Adipocyte (in vitro differentiated cells): Measurements from ENCODE around the gene ARHGAP33.
A peak's percentile ranks its signal among the peaks of the same experiment; 100 is the strongest.

Experiments used
- DNase-seq: peaks from one replicate; pipeline ENCODE4 v3.0.0-alpha.2; 2015; ENCODE audit warnings: low read depth
- H3K27me3 ChIP-seq: replicated peaks from 2 replicates; pipeline ENCODE4 v1.7.0; 2013; ENCODE audit warnings: mild to moderate bottlenecking, low read length, moderate library complexity; ENCODE audit not compliant: control insufficient read depth, insufficient read depth
- H3K36me3 ChIP-seq: 2 replicates; pipeline ENCODE4 v1.7.0; 2013; ENCODE audit warnings: low read length, mild to moderate bottlenecking, moderate library complexity; ENCODE audit not compliant: control insufficient read depth, insufficient read depth, severe bottlenecking
- H3K4me1 ChIP-seq: 2 replicates; pipeline ENCODE4 v1.7.0; 2013; ENCODE audit warnings: mild to moderate bottlenecking, low read length, moderate library complexity; ENCODE audit not compliant: control insufficient read depth, insufficient read depth
- H3K4me3 ChIP-seq: 2 replicates; pipeline ENCODE4 v1.7.0; 2013; ENCODE audit warnings: mild to moderate bottlenecking, low read length, moderate library complexity
- H3K9ac ChIP-seq: 2 replicates; pipeline ENCODE4 v1.7.0; 2013; ENCODE audit warnings: mild to moderate bottlenecking, low read length, moderate library complexity
- H3K9me3 ChIP-seq: 2 replicates; pipeline ENCODE4 v1.7.0; 2013; ENCODE audit warnings: mild to moderate bottlenecking, low read length, moderate library complexity; ENCODE audit not compliant: control insufficient read depth

ARHGAP33 gene, protein sequence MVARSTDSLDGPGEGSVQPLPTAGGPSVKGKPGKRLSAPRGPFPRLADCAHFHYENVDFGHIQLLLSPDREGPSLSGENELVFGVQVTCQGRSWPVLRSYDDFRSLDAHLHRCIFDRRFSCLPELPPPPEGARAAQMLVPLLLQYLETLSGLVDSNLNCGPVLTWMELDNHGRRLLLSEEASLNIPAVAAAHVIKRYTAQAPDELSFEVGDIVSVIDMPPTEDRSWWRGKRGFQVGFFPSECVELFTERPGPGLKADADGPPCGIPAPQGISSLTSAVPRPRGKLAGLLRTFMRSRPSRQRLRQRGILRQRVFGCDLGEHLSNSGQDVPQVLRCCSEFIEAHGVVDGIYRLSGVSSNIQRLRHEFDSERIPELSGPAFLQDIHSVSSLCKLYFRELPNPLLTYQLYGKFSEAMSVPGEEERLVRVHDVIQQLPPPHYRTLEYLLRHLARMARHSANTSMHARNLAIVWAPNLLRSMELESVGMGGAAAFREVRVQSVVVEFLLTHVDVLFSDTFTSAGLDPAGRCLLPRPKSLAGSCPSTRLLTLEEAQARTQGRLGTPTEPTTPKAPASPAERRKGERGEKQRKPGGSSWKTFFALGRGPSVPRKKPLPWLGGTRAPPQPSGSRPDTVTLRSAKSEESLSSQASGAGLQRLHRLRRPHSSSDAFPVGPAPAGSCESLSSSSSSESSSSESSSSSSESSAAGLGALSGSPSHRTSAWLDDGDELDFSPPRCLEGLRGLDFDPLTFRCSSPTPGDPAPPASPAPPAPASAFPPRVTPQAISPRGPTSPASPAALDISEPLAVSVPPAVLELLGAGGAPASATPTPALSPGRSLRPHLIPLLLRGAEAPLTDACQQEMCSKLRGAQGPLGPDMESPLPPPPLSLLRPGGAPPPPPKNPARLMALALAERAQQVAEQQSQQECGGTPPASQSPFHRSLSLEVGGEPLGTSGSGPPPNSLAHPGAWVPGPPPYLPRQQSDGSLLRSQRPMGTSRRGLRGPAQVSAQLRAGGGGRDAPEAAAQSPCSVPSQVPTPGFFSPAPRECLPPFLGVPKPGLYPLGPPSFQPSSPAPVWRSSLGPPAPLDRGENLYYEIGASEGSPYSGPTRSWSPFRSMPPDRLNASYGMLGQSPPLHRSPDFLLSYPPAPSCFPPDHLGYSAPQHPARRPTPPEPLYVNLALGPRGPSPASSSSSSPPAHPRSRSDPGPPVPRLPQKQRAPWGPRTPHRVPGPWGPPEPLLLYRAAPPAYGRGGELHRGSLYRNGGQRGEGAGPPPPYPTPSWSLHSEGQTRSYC

DNA sequence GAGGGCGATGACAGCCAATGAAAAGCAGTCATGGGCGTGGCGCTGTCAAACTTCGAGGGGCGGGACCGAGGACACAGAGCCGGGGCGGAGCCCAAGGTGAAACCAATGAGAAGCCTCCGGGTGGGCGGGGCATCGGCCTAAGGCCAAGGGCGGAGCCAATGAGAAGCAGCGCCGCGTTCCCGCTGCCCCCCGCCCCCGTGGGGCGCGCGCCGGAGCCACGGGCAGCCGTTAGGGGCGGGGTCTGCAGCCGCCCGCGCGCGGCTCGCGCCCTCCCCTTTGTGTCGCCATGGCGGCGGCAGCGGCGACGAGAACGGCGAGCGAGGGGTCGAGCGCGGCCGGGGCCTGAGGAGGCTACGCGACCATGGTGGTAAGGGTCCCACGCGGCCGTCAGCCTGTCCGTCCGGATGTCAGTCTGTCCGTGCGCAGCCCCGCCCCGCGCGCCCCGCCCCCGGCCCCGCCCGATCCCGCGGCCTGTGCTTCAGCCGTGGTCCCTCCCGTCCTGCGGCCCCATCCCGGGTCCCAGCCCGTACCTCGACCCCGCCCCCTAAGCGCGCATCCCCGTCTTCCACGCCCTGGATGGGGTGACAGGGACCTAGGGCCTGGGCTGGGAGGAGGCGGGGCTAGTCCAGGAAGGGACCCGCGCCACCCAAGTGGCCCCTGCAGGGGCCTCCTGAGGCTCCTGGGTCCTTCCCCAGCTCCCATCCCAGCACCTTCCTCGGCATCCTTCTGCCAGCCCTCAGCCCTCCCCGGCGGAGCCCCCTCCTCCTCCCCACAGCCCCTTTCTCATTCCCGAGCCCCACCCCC is at the start of gene ARHGAP33:
Gene ARHGAP33 (plus strand): TSS at position 267 of the 804 bp plus-strand sequence. CDS start 95 bp downstream, at position 362.
- H3K4me1 ChIP-seq = peaks cover 13% of the 10 kb centered on the region
- no peaks in the 10 kb centered on the region for H3K36me3 ChIP-seq
- H3K4me3 ChIP-seq = peak within 1 kb of the TSS; percentile 82
- no peaks in the 10 kb centered on the region for H3K27me3 ChIP-seq
- DNase-seq = peak; percentile 100
- H3K9ac ChIP-seq = peak within 1 kb of the TSS; percentile 68
- no peaks in the 10 kb centered on the region for H3K9me3 ChIP-seq

DNA sequence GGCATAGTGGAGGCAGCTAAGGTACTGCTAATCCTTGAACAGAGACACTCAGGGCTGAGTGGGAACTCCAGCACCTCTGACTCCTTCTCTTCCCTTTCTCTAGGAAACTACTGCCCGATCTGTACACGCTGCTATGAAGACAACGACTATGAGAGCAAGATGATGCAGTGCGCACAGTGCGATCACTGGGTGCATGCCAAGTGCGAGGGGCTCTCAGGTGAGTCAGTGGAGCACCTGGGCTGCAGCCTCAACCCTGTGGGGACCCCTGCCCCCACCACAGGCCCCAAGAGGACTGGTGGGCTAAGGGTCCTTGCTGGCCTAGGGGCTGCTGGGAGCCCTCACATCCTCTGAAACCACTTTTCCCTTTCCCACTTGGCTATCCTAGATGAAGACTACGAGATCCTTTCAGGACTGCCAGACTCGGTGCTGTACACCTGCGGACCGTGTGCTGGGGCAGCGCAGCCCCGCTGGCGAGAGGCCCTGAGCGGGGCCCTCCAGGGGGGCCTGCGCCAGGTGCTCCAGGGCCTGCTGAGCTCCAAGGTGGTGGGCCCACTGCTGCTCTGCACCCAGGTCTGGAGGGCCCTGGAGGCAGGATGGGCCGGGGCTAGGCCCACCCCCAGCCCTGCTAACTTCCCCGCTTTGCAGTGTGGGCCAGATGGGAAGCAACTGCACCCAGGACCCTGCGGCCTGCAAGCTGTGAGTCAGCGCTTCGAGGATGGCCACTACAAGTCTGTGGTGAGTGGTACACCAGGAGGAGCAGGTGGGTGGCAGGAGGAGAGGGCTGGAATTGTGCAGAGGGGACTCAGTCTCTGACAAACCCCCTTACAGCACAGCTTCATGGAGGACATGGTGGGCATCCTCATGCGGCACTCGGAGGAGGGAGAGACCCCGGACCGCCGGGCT is 48.1 kb upstream of the ARHGAP33 start:
- DNase-seq = no peak
- no peak overlapping the region for H3K4me3 ChIP-seq
- peaks cover 98% of the 10 kb centered on the region for H3K36me3 ChIP-seq
- no peaks in the 10 kb centered on the region for H3K9me3 ChIP-seq
- no peaks in the 10 kb centered on the region for H3K27me3 ChIP-seq
- H3K9ac ChIP-seq = no peak overlapping the region
- H3K4me1 ChIP-seq = no peaks in the 10 kb centered on the region

DNA sequence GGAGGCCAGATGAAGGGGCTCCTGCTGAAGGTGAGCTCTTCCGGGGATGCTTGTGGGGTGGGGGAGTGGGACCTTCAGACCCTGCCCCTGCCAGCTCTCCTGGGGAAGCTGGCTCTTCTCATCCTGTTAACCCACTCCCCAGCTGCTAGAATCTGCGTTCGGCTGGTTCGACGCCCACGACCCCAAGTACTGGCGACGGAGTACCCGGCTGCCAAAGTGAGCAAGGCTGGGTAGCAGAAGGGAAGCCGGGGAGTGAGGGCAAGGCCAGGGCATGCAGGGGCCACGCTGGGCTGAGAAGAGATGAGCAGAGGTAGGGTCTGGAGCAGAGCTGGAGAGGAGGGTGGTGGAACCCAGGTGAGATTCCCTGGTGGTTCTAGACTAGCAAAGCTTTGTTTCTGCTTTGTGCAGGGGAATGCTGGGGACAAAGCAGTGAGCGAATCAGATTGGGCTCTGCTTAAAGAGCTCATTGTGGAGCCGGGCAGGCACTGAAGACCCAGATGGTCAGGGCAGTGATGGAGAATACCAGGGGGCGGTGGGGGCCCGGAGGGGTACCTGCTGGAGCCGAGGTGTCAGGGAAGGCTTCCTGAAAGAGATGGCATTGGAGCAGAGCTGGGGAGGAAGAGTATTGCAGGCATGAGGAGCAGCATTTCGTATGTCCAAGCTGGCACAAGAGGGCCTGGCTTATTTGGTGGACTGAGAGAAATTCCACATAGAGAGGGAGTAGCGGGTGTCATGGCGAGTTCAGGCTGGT is 47.2 kb upstream of the ARHGAP33 start:
- no peak overlapping the region for H3K9ac ChIP-seq
- H3K4me3 ChIP-seq = no peak overlapping the region
- DNase-seq = no peak
- peaks cover 90% of the 10 kb centered on the region for H3K36me3 ChIP-seq
- no peaks in the 10 kb centered on the region for H3K4me1 ChIP-seq
- no peaks in the 10 kb centered on the region for H3K9me3 ChIP-seq
- H3K27me3 ChIP-seq = no peaks in the 10 kb centered on the region

DNA sequence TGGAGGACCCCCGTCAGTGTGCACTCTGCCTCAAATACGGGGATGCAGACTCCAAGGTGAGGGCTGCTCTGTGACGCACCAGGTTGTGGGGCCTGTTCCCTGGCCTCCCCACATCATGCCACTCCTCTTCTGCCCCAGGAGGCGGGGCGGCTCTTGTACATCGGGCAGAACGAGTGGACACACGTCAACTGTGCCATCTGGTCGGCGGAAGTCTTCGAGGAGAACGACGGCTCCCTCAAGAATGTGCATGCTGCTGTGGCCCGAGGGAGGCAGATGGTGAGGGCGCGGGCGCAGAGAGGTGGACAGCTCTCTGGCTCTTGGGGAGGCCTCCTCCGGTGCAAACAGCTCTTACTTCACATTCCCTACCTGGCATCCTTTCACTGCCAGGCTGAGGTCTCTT is 46.3 kb upstream of the ARHGAP33 start:
- peaks cover 6% of the 10 kb centered on the region for H3K4me1 ChIP-seq
- H3K9ac ChIP-seq = no peak overlapping the region
- no peak for DNase-seq
- no peak overlapping the region for H3K4me3 ChIP-seq
- peaks cover 86% of the 10 kb centered on the region for H3K36me3 ChIP-seq
- H3K27me3 ChIP-seq = no peaks in the 10 kb centered on the region
- H3K9me3 ChIP-seq = no peaks in the 10 kb centered on the region

DNA sequence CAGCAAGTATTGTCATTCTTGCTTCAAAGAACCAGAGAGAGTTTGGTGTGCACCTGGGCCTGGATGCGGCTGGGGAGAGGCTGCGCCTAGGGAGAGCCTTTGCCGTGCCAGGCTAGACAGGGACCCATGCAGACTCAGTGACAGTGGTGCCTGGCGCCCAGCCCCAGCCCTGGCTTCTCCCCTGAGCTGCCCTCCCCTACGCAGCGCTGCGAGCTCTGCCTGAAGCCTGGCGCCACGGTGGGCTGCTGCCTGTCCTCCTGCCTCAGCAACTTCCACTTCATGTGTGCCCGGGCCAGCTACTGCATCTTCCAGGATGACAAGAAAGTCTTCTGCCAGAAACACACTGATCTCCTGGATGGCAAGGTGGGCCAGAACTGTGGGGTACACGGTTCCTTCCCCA is 45.6 kb upstream of the ARHGAP33 start:
- H3K36me3 ChIP-seq = peaks cover 86% of the 10 kb centered on the region
- no peaks in the 10 kb centered on the region for H3K9me3 ChIP-seq
- H3K4me1 ChIP-seq = peaks cover 8% of the 10 kb centered on the region
- H3K27me3 ChIP-seq = no peaks in the 10 kb centered on the region
- H3K9ac ChIP-seq = no peak overlapping the region
- DNase-seq = no peak
- no peak overlapping the region for H3K4me3 ChIP-seq

DNA sequence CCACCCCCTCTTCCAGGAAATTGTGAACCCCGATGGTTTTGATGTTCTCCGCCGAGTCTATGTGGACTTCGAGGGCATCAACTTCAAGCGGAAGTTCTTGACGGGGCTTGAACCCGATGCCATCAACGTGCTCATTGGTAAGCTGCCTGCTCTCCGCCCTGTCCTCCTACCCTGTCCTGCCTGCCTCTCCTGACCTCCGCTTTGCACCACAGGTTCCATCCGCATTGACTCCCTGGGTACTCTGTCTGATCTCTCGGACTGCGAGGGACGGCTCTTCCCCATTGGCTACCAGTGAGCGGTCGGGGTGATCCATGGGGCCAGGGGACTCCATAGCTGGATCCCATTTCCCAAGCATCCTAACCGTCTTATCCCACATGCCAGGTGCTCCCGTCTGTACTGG is 45.0 kb upstream of the ARHGAP33 start:
- peaks cover 85% of the 10 kb centered on the region for H3K36me3 ChIP-seq
- no peak for DNase-seq

DNA sequence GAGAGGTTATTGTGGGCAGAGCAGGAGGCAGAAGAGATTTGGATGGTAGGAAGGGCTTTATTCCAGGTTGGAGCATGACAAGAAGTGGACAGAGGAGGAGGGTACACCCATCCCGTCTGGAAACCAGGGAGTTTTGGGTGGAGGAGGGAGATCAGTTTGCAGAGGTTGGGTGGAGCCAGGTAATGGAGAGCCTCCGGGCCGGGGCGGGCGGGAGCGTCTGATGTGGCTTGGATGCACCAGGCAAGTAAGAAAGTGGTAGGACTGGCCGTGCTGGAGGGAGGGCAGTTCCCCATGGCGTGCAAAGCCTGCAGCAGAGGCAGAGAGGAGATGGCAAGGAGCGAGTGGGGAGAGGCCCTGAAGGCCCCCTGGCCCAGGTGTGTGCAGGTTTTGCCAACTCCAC is 44.0 kb upstream of the ARHGAP33 start:
- Histone ChIP-seq H3K9me3 (no peaks in the 10 kb centered on the region), H3K4me1 (peaks cover 8% of the 10 kb centered on the region), H3K36me3 (peaks cover 81% of the 10 kb centered on the region), H3K27me3 (no peaks in the 10 kb centered on the region), H3K4me3 (no peak overlapping the region), H3K9ac (no peak overlapping the region)
- no peak for DNase-seq

More for the DNA sequence above, 45.0 kb upstream of the ARHGAP33 start:
- Histone ChIP-seq H3K27me3 (no peaks in the 10 kb centered on the region), H3K9me3 (no peaks in the 10 kb centered on the region), H3K9ac (no peak overlapping the region), H3K4me1 (peaks cover 8% of the 10 kb centered on the region), H3K4me3 (no peak overlapping the region)

DNA sequence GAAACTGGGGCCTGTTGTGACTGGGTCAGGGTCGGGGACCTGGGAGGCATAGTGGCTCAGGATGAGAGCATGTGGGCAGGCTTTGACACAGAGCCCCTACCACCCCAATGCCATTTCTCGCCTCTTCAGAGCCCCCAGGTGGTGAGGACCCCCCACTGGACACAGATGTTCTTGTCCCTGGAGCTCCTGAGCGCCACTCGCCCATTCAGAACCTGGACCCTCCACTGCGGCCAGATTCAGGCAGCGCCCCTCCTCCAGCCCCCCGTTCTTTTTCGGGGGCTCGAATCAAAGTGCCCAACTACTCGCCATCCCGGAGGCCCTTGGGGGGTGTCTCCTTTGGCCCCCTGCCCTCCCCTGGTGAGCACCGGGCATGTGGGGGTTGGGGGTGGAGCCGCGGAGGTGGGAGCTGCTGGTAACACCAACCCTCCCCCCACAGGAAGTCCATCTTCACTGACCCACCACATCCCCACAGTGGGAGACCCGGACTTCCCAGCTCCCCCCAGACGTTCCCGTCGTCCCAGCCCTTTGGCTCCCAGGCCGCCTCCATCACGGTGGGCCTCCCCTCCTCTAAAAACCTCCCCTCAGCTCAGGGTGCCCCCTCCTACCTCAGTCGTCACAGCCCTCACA is 43.5 kb upstream of the ARHGAP33 start:
- no peak overlapping the region for H3K4me3 ChIP-seq
- peaks cover 82% of the 10 kb centered on the region for H3K36me3 ChIP-seq
- no peak for DNase-seq
- no peaks in the 10 kb centered on the region for H3K9me3 ChIP-seq
- no peak overlapping the region for H3K9ac ChIP-seq
- peaks cover 8% of the 10 kb centered on the region for H3K4me1 ChIP-seq
- H3K27me3 ChIP-seq = no peaks in the 10 kb centered on the region

DNA sequence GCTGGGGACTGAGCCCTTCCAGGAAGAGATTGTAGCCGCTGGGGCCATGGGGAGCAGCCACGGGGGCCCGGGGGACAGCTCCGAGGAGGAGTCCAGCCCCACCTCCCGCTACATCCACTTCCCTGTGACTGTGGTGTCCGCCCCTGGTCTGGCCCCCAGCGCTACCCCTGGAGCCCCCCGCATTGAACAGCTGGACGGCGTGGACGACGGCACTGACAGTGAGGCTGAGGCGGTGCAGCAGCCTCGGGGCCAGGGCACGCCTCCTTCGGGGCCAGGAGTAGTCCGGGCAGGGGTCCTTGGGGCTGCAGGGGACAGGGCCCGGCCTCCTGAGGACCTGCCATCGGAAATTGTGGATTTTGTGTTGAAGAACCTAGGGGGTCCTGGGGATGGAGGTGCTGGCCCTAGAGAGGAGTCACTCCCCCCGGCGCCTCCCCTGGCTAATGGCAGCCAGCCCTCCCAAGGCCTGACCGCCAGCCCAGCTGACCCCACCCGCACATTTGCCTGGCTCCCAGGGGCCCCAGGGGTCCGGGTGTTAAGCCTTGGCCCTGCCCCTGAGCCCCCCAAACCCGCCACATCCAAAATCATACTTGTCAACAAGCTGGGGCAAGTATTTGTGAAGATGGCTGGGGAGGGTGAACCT is 42.7 kb upstream of the ARHGAP33 start:
- no peak for DNase-seq
- H3K4me1 ChIP-seq = peaks cover 8% of the 10 kb centered on the region
- no peaks in the 10 kb centered on the region for H3K9me3 ChIP-seq
- H3K36me3 ChIP-seq = peaks cover 82% of the 10 kb centered on the region
- no peak overlapping the region for H3K4me3 ChIP-seq
- no peaks in the 10 kb centered on the region for H3K27me3 ChIP-seq
- H3K9ac ChIP-seq = no peak overlapping the region
